C4-2B (cell line): ENCODE measurements around the gene CYSRT1.

ENCODE experiments used
- CTCF ChIP-seq: fragments of 450-650 bp; conservative IDR thresholded peaks from 2 replicates; pipeline ENCODE4 v1.5.1; 2017; ENCODE audit warnings: mild to moderate bottlenecking
- ZFX ChIP-seq: fragments of 450-650 bp; IDR thresholded peaks from 2 replicates; pipeline ENCODE4 v1.6.1; 2017

GRCh38 chr9:137222190-137223077 lies 2.5 kb upstream of the CYSRT1 start, which contains the start of gene RNF208:
- TF ChIP-seq CTCF (no peak), ZFX (peak; percentile 65)
